ENCODE measurements around the gene DNAJC2.

Gene DNAJC2

GRCh38 chr7:103349805-103350204 is 5.2 kb upstream of the DNAJC2 start:
- Histone ChIP-seq H3K4me3 (peak overlapping the region; percentile 66), H3K36me3 (replicated peaks) (peaks cover 20% of the 10 kb centered on the region)

DNA sequence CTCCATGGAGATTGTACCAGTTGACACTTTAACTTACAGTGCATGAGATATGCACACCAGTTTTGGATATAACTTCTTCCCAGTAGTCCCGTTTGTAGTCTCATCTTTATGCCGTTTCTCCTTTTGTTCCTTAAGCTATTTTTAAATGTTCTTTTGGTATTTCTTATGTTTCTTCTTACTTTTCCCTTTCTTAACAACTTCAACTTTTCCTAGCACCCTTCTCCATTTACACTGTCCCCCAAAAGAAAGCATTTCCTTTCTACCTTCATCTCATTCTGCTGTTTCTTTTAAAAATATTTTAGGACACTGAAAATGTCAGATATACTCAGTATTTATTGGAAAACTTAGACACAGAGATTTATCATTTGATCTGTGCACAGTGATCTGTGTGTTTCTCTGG is 4.4 kb upstream of the DNAJC2 start:
- peaks cover 29% of the 10 kb centered on the region for H3K4me1 ChIP-seq
- in situ Hi-C loops (cut with MboI; ENCODE audit: low sequenced_read_pairs), result no loop called here
- DNase-seq (ENCODE audit: low spot score in 2 of 2), result no peak
- no peaks in the 10 kb centered on the region for H3K27me3 ChIP-seq (ENCODE audit: low read depth)
- H3K4me3 ChIP-seq, result peak overlapping the region; percentile 66
- no peaks in the 10 kb centered on the region for H3K9me3 ChIP-seq
- H3K36me3 ChIP-seq (replicated peaks), result peaks cover 15% of the 10 kb centered on the region

More at GRCh38 chr7:103349805-103350204, 5.2 kb upstream of the DNAJC2 start:
- H3K4me1 ChIP-seq, result peaks cover 29% of the 10 kb centered on the region
- DNase-seq (ENCODE audit: low spot score in 2 of 2), result no peak
- H3K27me3 ChIP-seq (ENCODE audit: low read depth), result no peaks in the 10 kb centered on the region
- in situ Hi-C loops (cut with MboI; ENCODE audit: low sequenced_read_pairs), result no loop called here
- H3K9me3 ChIP-seq, result no peaks in the 10 kb centered on the region

DNA sequence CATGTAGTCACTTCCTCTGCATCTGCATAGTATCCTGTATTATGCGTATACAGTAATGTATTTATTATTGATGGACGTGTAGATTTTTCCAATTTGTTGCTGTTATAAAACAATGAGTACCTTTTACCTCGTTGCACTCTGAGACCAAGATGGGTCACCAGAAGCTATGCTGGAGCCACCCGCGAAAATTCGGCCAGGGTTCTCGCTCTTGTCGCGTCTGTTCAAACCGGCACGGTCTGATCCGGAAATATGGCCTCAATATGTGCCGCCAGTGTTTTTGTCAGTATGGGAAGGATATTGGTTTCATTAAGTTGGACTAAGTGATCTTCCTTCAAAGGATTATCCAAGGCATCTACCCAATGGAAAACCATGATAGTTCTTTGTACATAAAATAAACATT is 3.9 kb upstream of the DNAJC2 start:
- Histone ChIP-seq H3K4me3 (peak overlapping the region; percentile 66), H3K9me3 (no peaks in the 10 kb centered on the region), H3K36me3 (replicated peaks) (peaks cover 17% of the 10 kb centered on the region), H3K4me1 (peaks cover 31% of the 10 kb centered on the region), H3K27me3 (ENCODE audit: low read depth) (no peaks in the 10 kb centered on the region)
- DNase-seq (ENCODE audit: low spot score in 2 of 2), result peak in 1 of 2 experiments; percentile 17
- in situ Hi-C loops (cut with MboI; ENCODE audit: low sequenced_read_pairs), result no loop called here

- DNase-seq (ENCODE audit: low spot score in 2 of 2), result peak; percentile 78 to 88
- in situ Hi-C loops (cut with MboI; ENCODE audit: low sequenced_read_pairs), result no loop called here
- H3K4me3 ChIP-seq, result peak within 1 kb of the TSS; percentile 66
- peaks cover 13% of the 10 kb centered on the region for H3K36me3 ChIP-seq (replicated peaks)
- no peaks in the 10 kb centered on the region for H3K27me3 ChIP-seq (ENCODE audit: low read depth)
- H3K9me3 ChIP-seq, result no peaks in the 10 kb centered on the region
- H3K4me1 ChIP-seq, result peaks cover 35% of the 10 kb centered on the region
Measured at GRCh38 chr7:103347507-103348267, 3.1 kb upstream of the DNAJC2 start, which contains the start of gene PSMC2. PSMC2 (plus strand) TSS chr7:103347643; CDS start chr7:103347712, 69 bp downstream.

DNA sequence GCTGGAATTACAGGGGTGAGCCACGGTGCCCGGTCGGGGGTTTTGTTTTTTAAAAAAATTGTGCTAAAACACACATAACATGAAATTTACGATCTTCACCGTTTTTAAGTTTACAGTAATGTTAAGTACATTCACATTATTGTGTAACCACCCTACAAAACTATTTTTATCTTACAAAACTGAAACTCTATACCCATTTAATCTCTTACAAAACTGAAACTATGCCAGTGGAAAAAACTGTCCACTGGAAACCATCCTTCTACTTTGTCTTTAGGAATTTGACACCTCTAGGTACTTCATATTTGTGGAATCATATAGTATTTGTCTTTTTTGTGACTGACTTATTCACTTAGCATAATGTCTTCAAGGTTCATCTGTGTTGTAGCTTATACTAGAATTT is 1.8 kb upstream of the DNAJC2 start:
- peaks cover 19% of the 10 kb centered on the region for H3K36me3 ChIP-seq (replicated peaks)
- no peak overlapping the region for H3K4me3 ChIP-seq
- in situ Hi-C loops (cut with MboI; ENCODE audit: low sequenced_read_pairs), result no loop called here
- no peaks in the 10 kb centered on the region for H3K9me3 ChIP-seq
- H3K27me3 ChIP-seq (ENCODE audit: low read depth), result no peaks in the 10 kb centered on the region
- DNase-seq (ENCODE audit: low spot score in 2 of 2), result no peak
- H3K4me1 ChIP-seq, result peaks cover 35% of the 10 kb centered on the region

GRCh38 chr7:103343758-103344452 is 662 bp downstream of the DNAJC2 start:
- in situ Hi-C loops (cut with MboI; ENCODE audit: low sequenced_read_pairs), result no loop called here
- Histone ChIP-seq H3K4me1 (peaks cover 25% of the 10 kb centered on the region), H3K27me3 (ENCODE audit: low read depth) (no peaks in the 10 kb centered on the region), H3K36me3 (replicated peaks) (peaks cover 35% of the 10 kb centered on the region), H3K9me3 (no peaks in the 10 kb centered on the region), H3K4me3 (peak overlapping the region; percentile 67)
- DNase-seq (ENCODE audit: low spot score in 2 of 2), result peak; percentile 15 to 17

DNA sequence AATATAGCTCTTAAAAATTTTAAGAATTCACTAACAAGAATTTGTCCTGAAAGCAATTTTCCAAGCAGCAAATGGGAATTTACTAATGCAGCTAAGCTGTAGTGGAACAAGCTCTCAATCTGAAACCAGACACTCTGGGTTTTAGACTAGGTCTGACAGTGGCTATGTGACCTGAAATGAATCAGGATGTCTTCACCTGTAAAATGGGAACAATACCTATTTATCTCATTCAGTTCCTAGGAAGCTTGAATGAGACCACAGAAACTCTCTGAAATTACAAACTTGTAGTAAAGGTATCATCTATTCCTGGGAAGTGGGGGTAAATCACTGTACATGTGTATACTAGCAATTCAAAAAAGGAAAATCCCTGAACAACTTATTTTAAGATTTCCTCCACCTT is 1.2 kb downstream of the DNAJC2 start:
- Histone ChIP-seq H3K36me3 (replicated peaks) (peaks cover 41% of the 10 kb centered on the region), H3K9me3 (no peaks in the 10 kb centered on the region), H3K4me1 (peaks cover 22% of the 10 kb centered on the region), H3K27me3 (ENCODE audit: low read depth) (no peaks in the 10 kb centered on the region), H3K4me3 (peak overlapping the region; percentile 67)
- in situ Hi-C loops (cut with MboI; ENCODE audit: low sequenced_read_pairs), result no loop called here
- DNase-seq (ENCODE audit: low spot score in 2 of 2), result no peak

DNA sequence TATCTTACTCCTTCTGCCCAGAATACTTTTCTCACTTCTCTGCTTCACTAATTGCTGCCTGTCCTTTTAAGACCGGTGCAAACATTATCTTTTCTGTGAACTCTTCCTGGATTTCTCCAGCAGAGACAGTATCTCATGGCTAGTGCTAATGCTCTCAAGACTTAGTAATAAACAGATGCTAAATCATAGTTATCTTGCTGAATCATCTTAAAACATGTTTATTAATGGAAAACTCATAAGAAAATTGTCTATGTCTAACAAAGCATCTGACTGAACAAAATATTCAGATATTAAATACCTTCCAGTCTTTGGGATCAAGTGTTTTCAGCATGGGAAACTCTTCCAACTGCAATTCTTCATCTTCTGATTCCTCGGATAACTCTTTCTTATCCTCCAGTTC is 3.1 kb downstream of the DNAJC2 start:
- peaks cover 15% of the 10 kb centered on the region for H3K4me1 ChIP-seq
- H3K27me3 ChIP-seq (ENCODE audit: low read depth), result no peaks in the 10 kb centered on the region
- DNase-seq (ENCODE audit: low spot score in 2 of 2), result no peak
- in situ Hi-C loops (cut with MboI; ENCODE audit: low sequenced_read_pairs), result no loop called here
- no peak overlapping the region for H3K4me3 ChIP-seq
- peaks cover 56% of the 10 kb centered on the region for H3K36me3 ChIP-seq (replicated peaks)
- H3K9me3 ChIP-seq, result no peaks in the 10 kb centered on the region

- Histone ChIP-seq H3K4me1 (peaks cover 8% of the 10 kb centered on the region), H3K9me3 (no peaks in the 10 kb centered on the region), H3K27me3 (ENCODE audit: low read depth) (no peaks in the 10 kb centered on the region), H3K4me3 (no peak overlapping the region), H3K36me3 (replicated peaks) (peaks cover 76% of the 10 kb centered on the region)
- in situ Hi-C loops (cut with MboI; ENCODE audit: low sequenced_read_pairs), result no loop called here
- no peak for DNase-seq (ENCODE audit: low spot score in 2 of 2)
Measured at GRCh38 chr7:103338864-103339263, 5.7 kb downstream of the DNAJC2 start.

DNA sequence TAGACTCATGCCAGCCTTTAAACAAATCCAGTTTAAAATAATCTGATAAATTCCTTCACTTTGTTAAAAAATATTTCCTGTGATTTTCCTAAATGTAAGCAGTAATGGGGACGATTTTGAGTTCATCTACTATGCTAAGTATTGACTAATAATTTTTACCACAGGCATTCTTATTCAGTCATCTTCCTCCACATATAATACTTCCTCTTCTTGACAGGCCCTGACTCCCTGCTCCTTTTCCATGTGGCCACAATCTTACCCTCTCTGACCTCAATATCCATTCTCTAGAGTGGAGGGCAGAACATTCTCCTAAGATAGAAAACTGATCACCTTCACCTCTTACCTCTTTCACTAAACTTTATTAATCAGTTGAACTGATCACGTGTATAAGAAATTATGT is 7.8 kb downstream of the DNAJC2 start:
- peaks cover 2% of the 10 kb centered on the region; the same call in 1 of the 2 replicates for H3K4me1 ChIP-seq
- no peaks in the 10 kb centered on the region for H3K9me3 ChIP-seq
- in situ Hi-C loops (cut with MboI; ENCODE audit: low sequenced_read_pairs), result no loop called here
- peaks cover 66% of the 10 kb centered on the region for H3K36me3 ChIP-seq (replicated peaks)
- no peaks in the 10 kb centered on the region for H3K27me3 ChIP-seq (ENCODE audit: low read depth)
- no peak for DNase-seq (ENCODE audit: low spot score in 2 of 2)
- H3K4me3 ChIP-seq, result no peak overlapping the region

- Histone ChIP-seq H3K27me3 (ENCODE audit: low read depth) (no peaks in the 10 kb centered on the region), H3K4me1 (0 out of 2 replicates have a peak, but pooled peaks cover 2% of the 10 kb centered on the region), H3K36me3 (replicated peaks) (peaks cover 69% of the 10 kb centered on the region), H3K4me3 (no peak overlapping the region), H3K9me3 (no peaks in the 10 kb centered on the region)
- in situ Hi-C loops (cut with MboI; ENCODE audit: low sequenced_read_pairs), result no loop called here
- DNase-seq (ENCODE audit: low spot score in 2 of 2), result no peak
Measured at GRCh38 chr7:103325744-103326143, 18.8 kb downstream of the DNAJC2 start.

DNA sequence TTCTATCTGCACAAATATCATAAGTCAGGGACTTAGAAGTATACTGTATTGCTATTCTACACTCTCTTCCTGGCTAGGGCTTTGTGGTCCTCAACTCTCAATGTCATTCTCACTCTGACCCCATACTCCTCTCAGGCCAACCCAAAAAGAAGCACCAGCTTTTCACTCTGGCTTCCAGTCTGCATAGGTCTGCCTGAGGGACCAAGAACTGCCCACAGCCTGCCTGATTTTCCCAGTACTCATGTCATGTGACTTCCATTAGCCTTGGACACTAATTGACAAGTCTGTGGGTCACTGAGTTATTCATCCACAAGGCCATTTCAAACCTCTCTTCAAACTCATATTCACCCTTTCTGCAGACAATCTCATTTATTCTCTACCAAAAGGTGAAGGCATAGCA is 27.6 kb downstream of the DNAJC2 start:
- Histone ChIP-seq H3K4me3 (no peak overlapping the region), H3K4me1 (no peaks in the 10 kb centered on the region), H3K9me3 (no peaks in the 10 kb centered on the region), H3K36me3 (replicated peaks) (peaks cover 98% of the 10 kb centered on the region), H3K27me3 (ENCODE audit: low read depth) (no peaks in the 10 kb centered on the region)
- in situ Hi-C loops (cut with MboI; ENCODE audit: low sequenced_read_pairs), result no loop called here
- no peak for DNase-seq (ENCODE audit: low spot score in 2 of 2)

GRCh38 chr7:103316380-103316941 is 28.1 kb downstream of the DNAJC2 start:
- Histone ChIP-seq H3K4me1 (no peaks in the 10 kb centered on the region), H3K9me3 (no peaks in the 10 kb centered on the region)
- in situ Hi-C loops (cut with MboI; ENCODE audit: low sequenced_read_pairs), result no loop called here

GRCh38 chr7:103314852-103315251 is 29.7 kb downstream of the DNAJC2 start:
- Histone ChIP-seq H3K36me3 (replicated peaks) (peaks cover 98% of the 10 kb centered on the region), H3K27me3 (ENCODE audit: low read depth) (no peaks in the 10 kb centered on the region), H3K9me3 (no peaks in the 10 kb centered on the region), H3K4me3 (no peak overlapping the region), H3K4me1 (no peaks in the 10 kb centered on the region)
- in situ Hi-C loops (cut with MboI; ENCODE audit: low sequenced_read_pairs), result no loop called here
- no peak for DNase-seq (ENCODE audit: low spot score in 2 of 2)

More at GRCh38 chr7:103316380-103316941, 28.1 kb downstream of the DNAJC2 start:
- no peaks in the 10 kb centered on the region for H3K27me3 ChIP-seq (ENCODE audit: low read depth)
- peaks cover 98% of the 10 kb centered on the region for H3K36me3 ChIP-seq (replicated peaks)
- no peak for DNase-seq (ENCODE audit: low spot score in 2 of 2)
- no peak overlapping the region for H3K4me3 ChIP-seq
